ENCODE measurements around the gene SPAG16. TPM values are rescaled to one million over a fixed set of nuclear protein-coding genes. Genes with fewer than 3 reads are reported as not detected.

SPAG16 gene
- total RNA-seq, 4 donors from 2014 or later, result 25.5 to 42.7 (median 27.8) TPM

GRCh38 chr2:213545481-213545880 lies 261.2 kb downstream of the SPAG16 start:
- no peak for DNase-seq (ENCODE audit: low spot score in 2 of 2)
- Histone ChIP-seq H3K4me3 (no peak overlapping the region), H3K4me1 (no peaks in the 10 kb centered on the region), H3K9me3 (no peaks in the 10 kb centered on the region), H3K27me3 (no peaks in the 10 kb centered on the region), H3K27ac (no peak overlapping the region), H3K36me3 (no peaks in the 10 kb centered on the region)
- 50 to 66% methylated on average over 2 of the region's 2 CpGs for WGBS, 2 donors
- no peak for TF ChIP-seq EP300 (IDR thresholded peaks at IDR 0.05)
- no peak for TF ChIP-seq POLR2A (IDR thresholded peaks at IDR 0.05)
- no peak for TF ChIP-seq CTCF (IDR thresholded peaks at IDR 0.05)

- H3K36me3 ChIP-seq, result no peaks in the 10 kb centered on the region
- H3K4me3 ChIP-seq, result no peak overlapping the region
- H3K27me3 ChIP-seq, result no peaks in the 10 kb centered on the region
- H3K27ac ChIP-seq, result no peak overlapping the region
- DNase-seq (ENCODE audit: low spot score in 2 of 2), result no peak
- no peaks in the 10 kb centered on the region for H3K4me1 ChIP-seq
- no peaks in the 10 kb centered on the region for H3K9me3 ChIP-seq
- TF ChIP-seq POLR2A (IDR thresholded peaks at IDR 0.05) (no peak), EP300 (IDR thresholded peaks at IDR 0.05) (no peak), CTCF (IDR thresholded peaks at IDR 0.05) (no peak)
Measured at GRCh38 chr2:213545964-213546475, 261.8 kb downstream of the SPAG16 start.

GRCh38 chr2:213551526-213551925 lies 267.3 kb downstream of the SPAG16 start:
- TF ChIP-seq CTCF (IDR thresholded peaks at IDR 0.05) (no peak), EP300 (IDR thresholded peaks at IDR 0.05) (no peak), POLR2A (IDR thresholded peaks at IDR 0.05) (no peak)
- Histone ChIP-seq H3K27me3 (no peaks in the 10 kb centered on the region), H3K9me3 (peaks cover 0 to 14% (median 0%) of the 10 kb centered on the region in 4 donors), H3K4me3 (no peak overlapping the region), H3K4me1 (no peaks in the 10 kb centered on the region), H3K36me3 (no peaks in the 10 kb centered on the region), H3K27ac (no peak overlapping the region)
- DNase-seq (ENCODE audit: low spot score in 2 of 2), result no peak
- WGBS, 2 donors, result 77 to 86% methylated on average over 1 of the region's 1 CpG

GRCh38 chr2:213559053-213559452 lies 274.8 kb downstream of the SPAG16 start:
- H3K27me3 ChIP-seq, result no peaks in the 10 kb centered on the region
- H3K36me3 ChIP-seq, result no peaks in the 10 kb centered on the region
- DNase-seq (ENCODE audit: low spot score in 2 of 2), result no peak
- H3K4me3 ChIP-seq, result no peak overlapping the region
- H3K9me3 ChIP-seq, result peaks cover 0 to 17% (median 0%) of the 10 kb centered on the region in 4 donors
- WGBS, 2 donors, result 65 to 66% methylated on average over 5 of the region's 5 CpGs
- no peak for TF ChIP-seq EP300 (IDR thresholded peaks at IDR 0.05)
- no peak for TF ChIP-seq CTCF (IDR thresholded peaks at IDR 0.05)
- no peak for TF ChIP-seq POLR2A (IDR thresholded peaks at IDR 0.05)
- H3K4me1 ChIP-seq, result no peaks in the 10 kb centered on the region
- no peak overlapping the region for H3K27ac ChIP-seq

- WGBS, 2 donors, result 85 to 93% methylated on average over 3 of the region's 3 CpGs
Measured at GRCh38 chr2:213561759-213562158, 277.5 kb downstream of the SPAG16 start.

More at GRCh38 chr2:213561759-213562158, 277.5 kb downstream of the SPAG16 start:
- Histone ChIP-seq H3K27me3 (no peaks in the 10 kb centered on the region), H3K4me3 (no peak overlapping the region), H3K27ac (no peak overlapping the region), H3K9me3 (peaks cover 0 to 3% (median 0%) of the 10 kb centered on the region in 4 donors), H3K4me1 (no peaks in the 10 kb centered on the region), H3K36me3 (no peaks in the 10 kb centered on the region)
- TF ChIP-seq CTCF (IDR thresholded peaks at IDR 0.05), result no peak
- TF ChIP-seq POLR2A (IDR thresholded peaks at IDR 0.05), result no peak
- no peak for TF ChIP-seq EP300 (IDR thresholded peaks at IDR 0.05)
- no peak for DNase-seq (ENCODE audit: low spot score in 2 of 2)

Data from tibial nerve (tissue), 4 donors.